GM12878 (cell line): ENCODE measurements around the gene PIEZO2.

Experiments used
- ATF2 ChIP-seq: IDR thresholded peaks from 2 replicates; pipeline ENCODE4 v1.6.1; 2012; ENCODE audit warnings: low read length, inconsistent platforms
- EZH2 ChIP-seq: IDR thresholded peaks from 2 replicates; pipeline ENCODE4 v1.6.1; 2012; ENCODE audit warnings: low read depth, mild to moderate bottlenecking, control low read depth, inconsistent platforms, low read length, borderline replicate concordance; ENCODE audit not compliant: control insufficient read depth
- HCFC1 ChIP-seq: fragments of 150-350 bp; IDR thresholded peaks from 2 replicates; pipeline ENCODE4 v1.6.1; 2014; ENCODE audit warnings: low read length
- NFIC ChIP-seq: IDR thresholded peaks from 2 replicates; pipeline ENCODE4 v1.6.1; 2012; ENCODE audit warnings: low read depth, mild to moderate bottlenecking, inconsistent platforms, low read length, moderate library complexity
- POLR2AphosphoS5 ChIP-seq: IDR thresholded peaks from 2 replicates; pipeline ENCODE4 v1.6.1; 2011; ENCODE audit warnings: mild to moderate bottlenecking, low read length, inconsistent platforms
- TAF1 ChIP-seq: IDR thresholded peaks from 2 replicates; pipeline ENCODE4 v1.6.1; 2011; ENCODE audit warnings: mild to moderate bottlenecking, low read depth, low read length, borderline replicate concordance
- TCF3 ChIP-seq: IDR thresholded peaks from 2 replicates; pipeline ENCODE4 v1.6.1; 2012; ENCODE audit warnings: low read depth, mild to moderate bottlenecking, low read length, borderline replicate concordance; ENCODE audit not compliant: insufficient read depth
- ZNF207 ChIP-seq: fragments of 450-650 bp; IDR thresholded peaks from 2 replicates; pipeline ENCODE4 v1.6.1; 2014; ENCODE audit warnings: antibody characterized with exemption, mild to moderate bottlenecking, borderline replicate concordance
- TF ChIP-seq, protein P1 (sequence below): IDR thresholded peaks from 2 replicates; pipeline ENCODE4 v1.6.1; 2011; ENCODE audit warnings: low read depth, low read length, improper control_type of control experiment, borderline replicate concordance
- TF ChIP-seq, protein P2 (sequence below): IDR thresholded peaks from 2 replicates; pipeline ENCODE4 v1.6.1; 2011; ENCODE audit warnings: mild to moderate bottlenecking, low read depth, low read length, moderate library complexity; ENCODE audit not compliant: insufficient replicate concordance

DNA sequence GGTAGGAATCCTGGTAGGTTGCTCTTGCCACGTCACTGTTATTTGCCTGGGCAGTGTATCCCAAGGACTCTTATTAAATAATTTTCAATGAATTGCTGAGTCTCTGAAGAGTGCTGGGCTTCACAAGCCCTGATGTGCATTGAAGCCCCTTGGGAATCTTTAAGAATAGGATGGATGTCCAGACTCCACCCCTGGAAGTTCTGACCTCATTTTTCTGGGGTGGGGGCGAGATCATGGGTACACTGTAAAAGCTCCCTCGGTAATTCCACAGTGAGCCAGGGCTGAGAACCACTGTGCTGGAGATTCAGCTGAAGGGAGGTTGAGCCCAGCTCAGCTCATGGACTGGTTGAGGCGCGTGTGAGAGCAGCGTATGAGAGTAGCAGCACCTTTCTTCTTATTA lies 140.2 kb downstream of the PIEZO2 start:
- TF ChIP-seq TCF3 (no peak), NFIC (no peak), POLR2AphosphoS5 (no peak), HCFC1 (no peak), ATF2 (no peak), ZNF207 (no peak), TAF1 (no peak), EZH2 (no peak)
- TF ChIP-seq, protein P1, sequence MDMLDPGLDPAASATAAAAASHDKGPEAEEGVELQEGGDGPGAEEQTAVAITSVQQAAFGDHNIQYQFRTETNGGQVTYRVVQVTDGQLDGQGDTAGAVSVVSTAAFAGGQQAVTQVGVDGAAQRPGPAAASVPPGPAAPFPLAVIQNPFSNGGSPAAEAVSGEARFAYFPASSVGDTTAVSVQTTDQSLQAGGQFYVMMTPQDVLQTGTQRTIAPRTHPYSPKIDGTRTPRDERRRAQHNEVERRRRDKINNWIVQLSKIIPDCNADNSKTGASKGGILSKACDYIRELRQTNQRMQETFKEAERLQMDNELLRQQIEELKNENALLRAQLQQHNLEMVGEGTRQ = no peak
- TF ChIP-seq, protein P2, sequence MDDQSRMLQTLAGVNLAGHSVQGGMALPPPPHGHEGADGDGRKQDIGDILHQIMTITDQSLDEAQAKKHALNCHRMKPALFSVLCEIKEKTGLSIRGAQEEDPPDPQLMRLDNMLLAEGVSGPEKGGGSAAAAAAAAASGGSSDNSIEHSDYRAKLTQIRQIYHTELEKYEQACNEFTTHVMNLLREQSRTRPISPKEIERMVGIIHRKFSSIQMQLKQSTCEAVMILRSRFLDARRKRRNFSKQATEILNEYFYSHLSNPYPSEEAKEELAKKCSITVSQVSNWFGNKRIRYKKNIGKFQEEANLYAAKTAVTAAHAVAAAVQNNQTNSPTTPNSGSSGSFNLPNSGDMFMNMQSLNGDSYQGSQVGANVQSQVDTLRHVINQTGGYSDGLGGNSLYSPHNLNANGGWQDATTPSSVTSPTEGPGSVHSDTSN = no peak
